ENCODE results near the gene RXFP2.

DNA sequence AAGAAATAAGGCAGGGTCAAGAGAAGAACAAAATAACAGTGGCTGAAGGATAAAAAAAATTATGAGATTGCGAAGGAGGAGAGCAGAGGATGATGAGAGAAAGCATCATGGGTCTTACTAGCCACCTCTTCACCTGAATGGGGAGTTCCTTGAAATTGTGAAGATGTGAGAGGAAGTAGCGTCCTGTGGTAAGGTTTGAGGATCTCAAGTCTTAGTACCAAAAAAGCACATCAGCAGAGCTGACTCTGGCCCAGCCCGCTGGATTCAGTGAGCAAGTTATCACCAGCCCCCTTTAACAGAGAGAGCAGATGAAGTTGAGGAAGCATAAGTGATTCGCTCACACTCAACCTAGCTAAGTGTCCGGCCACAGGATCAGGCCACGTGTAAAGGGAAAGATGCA is 61.8 kb downstream of the RXFP2 start:
- TF ChIP-seq EGR1 (IDR thresholded peaks at IDR 0.05; ENCODE audit: borderline replicate concordance, low read depth, low read length) (no peak), EZH2 (IDR thresholded peaks at IDR 0.05; ENCODE audit: low read depth, low read length, severe bottlenecking) (no peak)
